ENCODE measurements around the gene CDC40.

The CDC40 gene

GRCh38 chr6:110180228-110181008, at the start of gene CDC40:
CDC40 (plus strand) TSS chr6:110180427; CDS start chr6:110180445, 18 bp downstream.
- DNase-seq (ENCODE audit: low read depth in 2 of 2), result peak in 1 of 2 donors; percentile 10

GRCh38 chr6:110137924-110138887, 42.0 kb upstream of the CDC40 start:
- DNase-seq (ENCODE audit: low read depth in 2 of 2), result no peak

- no peak for DNase-seq (ENCODE audit: low read depth in 2 of 2)
These were observed 41.2 kb upstream of the CDC40 start for GRCh38 chr6:110139052-110139451.

- DNase-seq (ENCODE audit: low read depth in 2 of 2), result no peak
These were observed 39.6 kb upstream of the CDC40 start for GRCh38 chr6:110140650-110141049.

DNA sequence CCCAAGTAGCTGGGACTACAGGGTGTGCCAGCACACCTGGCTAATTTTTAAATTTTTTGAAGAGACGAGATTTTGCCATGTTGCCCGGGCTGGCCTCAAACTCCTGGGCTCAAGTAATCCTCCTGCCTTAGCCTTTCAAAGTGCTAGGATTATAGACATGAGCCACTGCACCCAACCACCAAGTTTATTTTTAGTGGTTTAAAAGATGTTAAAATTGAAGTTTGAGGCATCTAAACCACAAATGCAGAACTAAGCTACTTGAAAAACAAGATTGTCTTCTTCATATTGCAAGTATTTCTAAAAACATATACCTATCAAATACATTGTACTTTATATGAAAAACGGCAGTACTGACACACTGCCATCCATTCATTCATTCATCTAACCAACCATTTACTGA, 32.4 kb upstream of the CDC40 start:
- DNase-seq (ENCODE audit: low read depth in 2 of 2), result no peak

GRCh38 chr6:110158479-110158878, 21.7 kb upstream of the CDC40 start:
- no peak for DNase-seq (ENCODE audit: low read depth in 2 of 2)

DNA sequence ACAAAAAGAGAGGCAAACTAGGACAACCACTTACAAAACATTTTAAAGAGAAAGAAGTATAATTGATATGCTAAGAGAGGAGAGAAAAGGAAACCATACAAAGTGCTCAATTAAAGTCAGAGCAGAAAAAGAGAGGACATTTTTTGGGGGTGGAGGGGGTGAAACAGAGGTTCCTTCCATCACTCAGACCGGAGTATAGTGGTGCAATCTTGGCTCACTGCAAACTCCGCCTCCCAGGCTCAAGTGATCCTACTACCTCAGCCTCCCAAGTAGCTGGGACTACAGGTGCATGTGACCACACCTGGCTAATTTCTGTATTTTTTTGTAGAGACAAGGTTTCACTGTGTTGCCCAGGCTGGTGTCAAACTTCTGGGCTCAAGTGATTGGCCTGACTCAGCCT, 10.1 kb upstream of the CDC40 start:
- DNase-seq (ENCODE audit: low read depth in 2 of 2), result no peak

GRCh38 chr6:110173506-110174132, 6.6 kb upstream of the CDC40 start:
- no peak for DNase-seq (ENCODE audit: low read depth in 2 of 2)

GRCh38 chr6:110178626-110179405, 1.4 kb upstream of the CDC40 start:
- peak in 1 of 2 donors; percentile 23 for DNase-seq (ENCODE audit: low read depth in 2 of 2)

GRCh38 chr6:110179406-110180227, 610 bp upstream of the CDC40 start, which contains the start of gene WASF1:
WASF1 (minus strand) TSS chr6:110179670; CDS start chr6:110127601, 52,069 bp downstream.
- peak; percentile 62 to 81 for DNase-seq (ENCODE audit: low read depth in 2 of 2)

DNA sequence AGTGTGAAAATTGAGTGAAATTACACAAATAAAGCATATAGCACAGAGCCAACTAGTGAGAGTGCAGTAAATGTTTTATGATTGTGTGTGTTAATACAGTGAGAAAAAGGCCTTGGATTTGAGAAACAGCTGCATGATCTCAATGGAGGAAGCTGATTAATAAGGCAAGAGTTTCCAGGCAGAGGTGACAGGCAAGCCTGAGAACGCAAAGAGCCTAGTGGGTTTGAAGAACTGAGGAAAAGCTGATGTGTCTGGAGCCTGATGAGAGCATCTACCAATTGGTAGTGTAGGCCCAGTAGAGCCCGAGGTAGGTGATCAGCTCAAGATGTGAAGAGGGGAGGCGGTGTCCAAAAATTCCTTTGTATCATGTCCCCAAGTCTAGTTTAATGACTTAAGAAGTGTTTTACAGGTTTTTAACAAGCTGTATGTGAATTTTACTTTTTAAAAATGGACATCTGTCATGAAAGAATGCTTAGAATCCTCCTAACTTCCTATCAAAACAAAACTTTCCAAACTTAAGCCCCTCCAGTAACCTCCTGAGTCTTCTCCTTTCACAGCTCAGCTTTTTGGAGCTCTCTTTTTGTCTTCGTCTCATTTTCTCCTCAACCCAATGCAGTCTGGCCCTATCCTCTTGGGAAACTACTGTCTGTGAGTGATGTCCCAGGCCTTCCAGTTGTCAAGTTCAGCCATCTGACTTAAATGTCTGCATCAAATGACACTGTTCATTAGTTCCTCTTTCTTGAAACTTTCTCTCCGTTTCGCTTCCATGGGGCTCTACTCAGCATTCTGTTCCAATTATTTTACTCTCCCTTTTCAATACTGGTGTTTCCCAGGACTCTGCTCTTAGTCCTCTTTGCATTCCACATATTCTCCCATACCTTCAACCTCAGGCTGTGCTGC, 1.2 kb downstream of the CDC40 start:
- DNase-seq (ENCODE audit: low read depth in 2 of 2), result no peak

- DNase-seq (ENCODE audit: low read depth in 2 of 2), result no peak
These were observed 3.2 kb downstream of the CDC40 start for GRCh38 chr6:110183292-110183885.

GRCh38 chr6:110185879-110186278, 5.7 kb downstream of the CDC40 start:
- no peak for DNase-seq (ENCODE audit: low read depth in 2 of 2)

GRCh38 chr6:110188791-110189190, 8.6 kb downstream of the CDC40 start:
- DNase-seq (ENCODE audit: low read depth in 2 of 2), result no peak

DNA sequence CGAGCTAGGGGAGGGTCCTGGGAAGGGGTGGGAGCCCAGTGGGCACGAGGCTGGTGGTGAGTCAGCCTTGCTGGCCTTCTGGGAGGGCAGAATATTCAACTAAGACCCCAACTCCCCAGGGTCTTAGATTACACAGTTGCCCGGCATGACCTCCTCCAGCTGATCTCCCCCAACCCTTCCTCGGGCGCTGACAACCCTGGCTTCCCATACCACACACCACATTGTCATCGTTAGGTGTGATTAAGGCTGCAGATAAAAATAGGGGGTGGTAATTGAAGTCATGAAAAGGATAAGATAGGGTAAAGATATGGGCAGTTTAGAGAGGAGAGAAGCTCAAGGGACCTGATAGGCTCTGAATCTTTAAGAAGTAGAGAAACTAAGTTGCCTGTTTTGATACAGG, 10.5 kb downstream of the CDC40 start:
- no peak for DNase-seq (ENCODE audit: low read depth in 2 of 2)

DNA sequence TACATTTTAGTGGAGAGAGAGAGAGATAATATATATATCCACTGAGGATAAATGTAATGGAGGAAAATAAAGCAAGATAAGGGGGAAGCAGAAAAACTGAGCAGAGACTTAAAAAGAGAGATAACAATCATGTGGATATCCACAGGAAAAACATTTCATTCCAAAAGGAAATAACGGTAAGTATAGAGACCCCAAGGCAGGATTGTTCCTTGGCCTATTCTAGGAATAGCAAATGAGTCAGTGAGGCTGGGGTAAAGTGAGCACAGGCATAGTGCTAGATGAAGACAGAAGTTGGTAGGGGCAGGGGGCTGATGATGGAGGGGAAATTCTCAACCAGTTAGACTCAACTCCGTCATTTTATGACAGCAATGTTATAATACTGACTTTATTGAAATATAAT, 11.2 kb downstream of the CDC40 start:
- DNase-seq (ENCODE audit: low read depth in 2 of 2), result no peak

- DNase-seq (ENCODE audit: low read depth in 2 of 2), result no peak
These were observed 15.4 kb downstream of the CDC40 start for GRCh38 chr6:110195639-110196038.

GRCh38 chr6:110196874-110197273, 16.6 kb downstream of the CDC40 start:
- no peak for DNase-seq (ENCODE audit: low read depth in 2 of 2)

GRCh38 chr6:110198561-110198960, 18.3 kb downstream of the CDC40 start:
- DNase-seq (ENCODE audit: low read depth in 2 of 2), result no peak
